ENCODE results near the gene TATDN2.
"Not testable (repeated sequence)": the region's sequence is repeated elsewhere in the genome, so short reads cannot be mapped to it uniquely, and the experiment has no call there.

The TATDN2 gene

DNA sequence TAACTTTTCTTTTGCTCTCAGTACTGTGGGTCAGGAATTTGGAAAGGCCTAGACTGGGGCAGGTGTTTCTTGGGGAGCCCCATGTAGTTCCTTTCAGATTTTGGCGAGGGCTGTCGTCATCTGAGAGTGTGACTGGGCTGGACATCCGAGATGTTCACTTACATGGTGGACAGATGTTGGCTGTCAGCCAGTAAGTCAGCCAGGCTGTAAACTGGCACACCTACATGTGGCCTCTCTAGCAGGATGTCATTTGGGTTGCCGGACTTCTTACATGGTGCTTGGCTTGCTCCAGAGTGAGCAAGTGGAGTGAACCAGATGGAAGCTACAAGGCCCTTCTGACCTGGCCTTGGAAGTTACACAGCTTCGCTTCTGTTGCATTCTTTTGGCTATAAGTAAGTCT is 20.7 kb downstream of the TATDN2 start:
- peaks cover 2% of the 10 kb centered on the region; the same call in 1 of the 2 replicates for H3K36me3 ChIP-seq (ENCODE audit: insufficient read depth, low read length)
- no peaks in the 10 kb centered on the region for H3K9me3 ChIP-seq (ENCODE audit: low read depth, low read length)
- no peak overlapping the region for H3K9ac ChIP-seq (ENCODE audit: insufficient read length)
- TF ChIP-seq POLR2AphosphoS5 (IDR thresholded peaks at IDR 0.05; ENCODE audit: borderline replicate concordance, low read depth, low read length), result no peak
- TF ChIP-seq FOXP2 (optimal IDR thresholded peaks at IDR 0.05; ENCODE audit: control extremely low read depth, extremely low read length, insufficient read depth), result no peak
- H3K4me3 ChIP-seq, result no peak overlapping the region
- no peak overlapping the region for H3K27ac ChIP-seq
- no peak for DNase-seq (ENCODE audit: low read depth, low spot score)

DNA sequence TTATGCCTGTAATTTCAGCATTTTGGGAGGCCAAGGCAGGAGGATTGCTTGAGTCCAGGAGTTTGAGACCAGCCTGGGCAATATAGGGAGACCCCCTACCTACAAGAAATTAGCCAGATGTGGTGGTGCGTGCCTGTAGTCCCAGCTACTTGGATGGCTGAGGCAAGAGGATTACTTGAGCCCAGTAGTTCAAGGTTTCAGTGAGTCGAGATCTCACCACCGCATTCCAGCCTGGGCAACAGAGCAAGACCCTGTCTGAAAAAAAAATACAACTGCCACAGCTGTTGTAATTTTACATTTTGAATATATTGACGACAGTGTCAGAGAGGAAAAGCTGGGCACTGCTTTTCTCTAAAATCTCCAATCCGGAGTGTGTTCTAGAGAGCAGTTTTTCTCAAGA is 21.2 kb downstream of the TATDN2 start:
- H3K9me3 ChIP-seq (ENCODE audit: low read depth, low read length), result no peaks in the 10 kb centered on the region
- no peak for TF ChIP-seq FOXP2 (optimal IDR thresholded peaks at IDR 0.05; ENCODE audit: control extremely low read depth, extremely low read length, insufficient read depth)
- no peak for TF ChIP-seq POLR2AphosphoS5 (IDR thresholded peaks at IDR 0.05; ENCODE audit: borderline replicate concordance, low read depth, low read length)
- no peak for TF ChIP-seq EZH2 (IDR thresholded peaks at IDR 0.05)
- DNase-seq (ENCODE audit: low read depth, low spot score), result no peak
- no peak overlapping the region for H3K9ac ChIP-seq (ENCODE audit: insufficient read length)
- no peak overlapping the region for H3K27ac ChIP-seq
- H3K36me3 ChIP-seq (ENCODE audit: insufficient read depth, low read length), result no peaks in the 10 kb centered on the region; the same call in 1 of the 2 replicates
- no peak overlapping the region for H3K4me3 ChIP-seq

DNA sequence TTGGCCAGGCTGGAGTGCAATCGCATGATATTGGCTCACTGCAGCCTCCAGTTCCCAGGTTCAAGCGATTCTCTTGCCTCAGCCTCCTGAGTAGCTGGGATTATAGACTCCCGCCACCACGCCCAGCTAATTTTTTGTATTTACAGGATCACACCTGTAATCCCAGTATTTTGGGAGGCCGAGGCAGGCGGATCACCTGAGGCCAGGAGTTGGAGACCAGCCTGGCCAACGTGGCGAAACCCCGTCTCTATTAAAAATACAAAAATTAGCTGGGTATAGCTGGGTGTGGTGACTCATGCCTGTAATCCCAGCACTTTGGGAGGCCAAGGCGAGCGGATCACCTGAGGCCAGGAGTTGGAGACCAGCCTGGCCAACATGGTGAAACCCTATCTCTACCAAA is 24.2 kb downstream of the TATDN2 start:
- H3K4me3 ChIP-seq; H3K36me3 ChIP-seq (ENCODE audit: insufficient read depth, low read length); DNase-seq (ENCODE audit: low read depth, low spot score); H3K9me3 ChIP-seq (ENCODE audit: low read depth, low read length); H3K9ac ChIP-seq (ENCODE audit: insufficient read length); H3K27ac ChIP-seq: not testable (repeated sequence)

DNA sequence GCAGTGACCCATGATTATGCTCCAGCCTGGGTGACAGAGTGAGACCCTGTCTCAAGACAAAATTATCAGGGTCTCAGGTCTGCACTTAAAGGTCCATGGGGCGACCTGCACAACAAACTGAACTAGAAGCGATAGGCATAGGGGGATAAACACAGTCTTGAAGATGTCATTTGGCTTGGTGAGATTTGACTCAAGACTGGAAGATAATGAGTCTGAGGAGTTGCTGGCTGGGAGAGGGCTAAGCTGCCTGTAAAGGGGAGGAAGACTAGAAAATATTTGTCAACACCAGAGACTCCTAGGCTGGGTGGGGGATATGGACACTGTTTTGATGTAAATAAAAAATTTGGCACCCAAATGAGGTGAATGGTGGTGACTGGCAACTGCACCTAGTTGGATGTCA is 24.7 kb downstream of the TATDN2 start:
- no peak overlapping the region for H3K9ac ChIP-seq (ENCODE audit: insufficient read length)
- no peak for TF ChIP-seq POLR2AphosphoS5 (IDR thresholded peaks at IDR 0.05; ENCODE audit: borderline replicate concordance, low read depth, low read length)
- H3K9me3 ChIP-seq (ENCODE audit: low read depth, low read length), result no peaks in the 10 kb centered on the region
- no peaks in the 10 kb centered on the region; the same call in 1 of the 2 replicates for H3K36me3 ChIP-seq (ENCODE audit: insufficient read depth, low read length)
- H3K4me3 ChIP-seq, result no peak overlapping the region
- no peak overlapping the region for H3K27ac ChIP-seq
- DNase-seq (ENCODE audit: low read depth, low spot score), result no peak

DNA sequence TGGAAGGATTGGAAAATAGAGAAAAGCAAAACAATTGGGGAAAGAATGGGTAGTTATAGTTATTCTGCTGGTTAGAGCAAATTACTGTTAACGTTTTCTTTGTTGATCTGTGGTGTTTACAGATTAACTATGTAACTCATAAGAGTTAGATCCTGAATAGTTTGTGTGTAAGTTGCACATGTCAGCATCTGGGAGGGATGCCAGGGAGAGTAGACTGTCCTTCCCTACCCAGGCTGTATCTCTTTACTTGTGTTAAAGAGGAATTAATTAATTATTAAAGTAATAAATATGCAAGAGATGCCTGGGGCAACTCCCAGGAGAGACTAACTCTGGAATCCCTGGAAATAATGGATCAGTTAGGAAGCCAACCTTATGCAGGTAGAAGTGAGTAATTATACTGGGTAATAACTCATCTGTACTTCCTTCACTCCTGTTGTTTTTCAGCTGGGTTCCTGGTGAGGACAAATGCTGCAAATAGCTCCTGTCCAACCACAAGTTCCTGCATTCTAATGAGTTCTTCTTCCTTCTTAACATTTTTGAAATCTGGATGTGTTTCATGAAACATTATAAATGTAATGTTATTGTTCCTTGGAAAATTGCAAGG is 25.5 kb downstream of the TATDN2 start:
- DNase-seq (ENCODE audit: low read depth, low spot score), result no peak
- Histone ChIP-seq H3K9ac (ENCODE audit: insufficient read length) (no peak overlapping the region), H3K9me3 (ENCODE audit: low read depth, low read length) (no peaks in the 10 kb centered on the region), H3K27ac (no peak overlapping the region), H3K36me3 (ENCODE audit: insufficient read depth, low read length) (no peaks in the 10 kb centered on the region; the same call in 1 of the 2 replicates), H3K4me3 (no peak overlapping the region)
- no peak for TF ChIP-seq EZH2 (IDR thresholded peaks at IDR 0.05)
- TF ChIP-seq FOXP2 (optimal IDR thresholded peaks at IDR 0.05; ENCODE audit: control extremely low read depth, extremely low read length, insufficient read depth), result no peak
- TF ChIP-seq POLR2AphosphoS5 (IDR thresholded peaks at IDR 0.05; ENCODE audit: borderline replicate concordance, low read depth, low read length), result no peak

DNA sequence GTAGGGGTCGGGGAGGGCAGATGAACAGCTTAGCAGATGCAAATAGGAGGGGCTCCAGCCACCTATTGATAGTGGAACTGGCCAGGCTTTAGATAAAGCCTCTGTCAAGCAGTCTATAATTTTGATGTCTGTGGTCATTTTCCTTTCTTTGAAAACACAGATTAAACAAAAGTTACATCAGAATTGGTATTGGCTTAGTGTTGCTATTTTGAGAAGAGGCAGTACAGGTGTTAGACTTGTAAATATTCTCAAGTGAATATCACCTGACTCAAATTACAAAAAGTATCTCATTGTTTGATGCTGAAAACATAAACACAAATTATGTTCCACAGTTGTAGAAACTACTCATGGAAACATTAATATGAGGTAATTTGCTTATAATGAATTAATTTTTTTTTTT is 26.3 kb downstream of the TATDN2 start:
- no peak for DNase-seq (ENCODE audit: low read depth, low spot score)

DNA sequence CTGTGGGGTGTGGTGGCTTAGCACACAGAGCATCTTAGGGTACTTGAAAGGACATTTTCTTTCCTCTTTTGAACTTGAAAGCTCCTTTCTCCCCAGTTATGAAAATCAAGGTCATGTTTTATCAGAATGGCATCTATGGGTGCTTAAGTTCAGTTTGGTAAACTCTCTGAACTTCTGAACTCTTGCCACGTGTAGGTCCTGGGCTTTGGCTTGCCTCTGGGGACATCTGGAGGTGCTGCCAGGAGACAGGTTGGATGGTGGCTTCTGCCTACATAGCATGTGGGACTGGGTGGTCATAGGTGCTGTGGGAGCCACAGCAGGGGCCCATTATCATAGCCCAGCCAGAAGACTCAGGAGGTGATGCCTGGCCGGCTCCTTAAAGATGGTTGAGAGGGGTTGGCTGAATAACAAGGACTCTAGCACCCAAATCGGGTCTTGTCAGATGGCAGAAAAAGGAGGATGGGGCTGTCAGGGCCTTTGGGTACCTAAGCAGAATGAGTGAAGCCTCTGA is 28.9 kb downstream of the TATDN2 start:
- no peaks in the 10 kb centered on the region for H3K9me3 ChIP-seq (ENCODE audit: low read depth, low read length)
- H3K36me3 ChIP-seq (ENCODE audit: insufficient read depth, low read length), result no peaks in the 10 kb centered on the region; the same call in 1 of the 2 replicates
- TF ChIP-seq EZH2 (IDR thresholded peaks at IDR 0.05) (no peak), POLR2AphosphoS5 (IDR thresholded peaks at IDR 0.05; ENCODE audit: borderline replicate concordance, low read depth, low read length) (no peak), FOXP2 (optimal IDR thresholded peaks at IDR 0.05; ENCODE audit: control extremely low read depth, extremely low read length, insufficient read depth) (no peak)
- H3K4me3 ChIP-seq, result no peak overlapping the region
- no peak overlapping the region for H3K9ac ChIP-seq (ENCODE audit: insufficient read length)
- no peak overlapping the region for H3K27ac ChIP-seq
- DNase-seq (ENCODE audit: low read depth, low spot score), result no peak

More for the DNA sequence above, 26.3 kb downstream of the TATDN2 start:
- no peak overlapping the region for H3K9ac ChIP-seq (ENCODE audit: insufficient read length)
- TF ChIP-seq EZH2 (IDR thresholded peaks at IDR 0.05) (no peak), FOXP2 (optimal IDR thresholded peaks at IDR 0.05; ENCODE audit: control extremely low read depth, extremely low read length, insufficient read depth) (no peak), POLR2AphosphoS5 (IDR thresholded peaks at IDR 0.05; ENCODE audit: borderline replicate concordance, low read depth, low read length) (no peak)
- H3K4me3 ChIP-seq, result no peak overlapping the region
- no peak overlapping the region for H3K27ac ChIP-seq
- no peaks in the 10 kb centered on the region for H3K9me3 ChIP-seq (ENCODE audit: low read depth, low read length)
- H3K36me3 ChIP-seq (ENCODE audit: insufficient read depth, low read length), result no peaks in the 10 kb centered on the region; the same call in 1 of the 2 replicates

DNA sequence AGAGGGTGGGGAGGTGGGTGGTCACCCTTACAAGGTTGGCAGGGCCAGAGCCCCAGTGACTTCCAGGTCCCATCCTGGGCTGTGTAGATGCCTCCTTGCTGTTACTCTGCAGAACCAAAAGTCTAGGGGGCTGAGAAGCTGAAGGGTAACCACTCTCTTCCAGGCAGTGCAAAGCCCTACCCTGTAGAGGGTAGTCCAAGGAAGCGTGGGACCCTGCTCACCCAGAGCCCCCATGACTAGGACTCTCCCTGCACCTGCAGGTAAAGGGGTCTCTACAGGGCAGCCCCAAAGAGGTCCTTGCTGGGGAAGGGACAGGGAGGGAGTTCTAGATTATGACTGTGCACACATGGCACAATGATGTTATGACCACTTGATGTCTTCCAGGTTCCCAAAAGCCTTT is 30.2 kb downstream of the TATDN2 start:
- no peaks in the 10 kb centered on the region for H3K9me3 ChIP-seq (ENCODE audit: low read depth, low read length)
- no peak overlapping the region for H3K27ac ChIP-seq
- DNase-seq (ENCODE audit: low read depth, low spot score), result no peak
- H3K9ac ChIP-seq (ENCODE audit: insufficient read length), result no peak overlapping the region
- TF ChIP-seq FOXP2 (optimal IDR thresholded peaks at IDR 0.05; ENCODE audit: control extremely low read depth, extremely low read length, insufficient read depth), result no peak
- no peak for TF ChIP-seq EZH2 (IDR thresholded peaks at IDR 0.05)
- TF ChIP-seq POLR2AphosphoS5 (IDR thresholded peaks at IDR 0.05; ENCODE audit: borderline replicate concordance, low read depth, low read length), result no peak
- H3K4me3 ChIP-seq, result no peak overlapping the region
- H3K36me3 ChIP-seq (ENCODE audit: insufficient read depth, low read length), result no peaks in the 10 kb centered on the region; the same call in 1 of the 2 replicates
